Bronchial epithelial cell (primary cell): ENCODE data around the gene TMTC1. TPM values are rescaled to one million over a fixed set of nuclear protein-coding genes. Genes with fewer than 3 reads are reported as not detected.
"Not testable (repeated sequence)": the region's sequence is repeated elsewhere in the genome, so short reads cannot be mapped to it uniquely, and the experiment has no call there.

Experiments
- DNase-seq: peaks from one replicate; pipeline ENCODE4 v3.0.0-alpha.2; 2010; ENCODE audit warnings: low read depth
- FAIRE-seq: peaks from 2 replicates; lab custom pipeline; 2011; peaks lifted over from hg19 to GRCh38; lab: Jason Lieb, UNC
- H3K27me3 ChIP-seq: 2 replicates; pipeline ENCODE4 v1.5.1; 2011; ENCODE audit warnings: low read length; ENCODE audit not compliant: control insufficient read depth, insufficient read depth
- H3K36me3 ChIP-seq: 2 replicates; pipeline ENCODE4 v1.5.1; 2011; ENCODE audit warnings: low read length; ENCODE audit not compliant: control insufficient read depth, insufficient read depth
- H3K4me3 ChIP-seq: 2 replicates; pipeline ENCODE4 v1.5.1; 2011; ENCODE audit warnings: mild to moderate bottlenecking, low read depth, low read length, control low read depth
- CTCF ChIP-seq: IDR thresholded peaks from 2 replicates; pipeline ENCODE4 v1.5.1; 2011; ENCODE audit warnings: mild to moderate bottlenecking, moderate library complexity, low read length, control low read depth, inconsistent platforms; ENCODE audit not compliant: insufficient read depth, severe bottlenecking
- total RNA-seq: library from RNA; depleted of rRNA; stranded (reverse); fragments of >200 nt; gene quantifications from 2 replicates; pipeline ENCODE4 v1.2.1, GENCODE V29; 2014

The TMTC1 gene
- total RNA-seq, 1 donor from 2014 or later = 4.5 TPM

GRCh38 chr12:29559198-29559597 lies 224.5 kb downstream of the TMTC1 start:
- no peak for FAIRE-seq
- no peak overlapping the region for H3K4me3 ChIP-seq
- no peak for TF ChIP-seq CTCF
- no peak for DNase-seq
- H3K27me3 ChIP-seq = no peaks in the 10 kb centered on the region
- H3K36me3 ChIP-seq = no peaks in the 10 kb centered on the region

GRCh38 chr12:29556363-29556762 lies 227.4 kb downstream of the TMTC1 start:
- DNase-seq (no peak), FAIRE-seq (no peak)
- H3K36me3 ChIP-seq = no peaks in the 10 kb centered on the region
- no peaks in the 10 kb centered on the region for H3K27me3 ChIP-seq
- TF ChIP-seq CTCF = no peak
- no peak overlapping the region for H3K4me3 ChIP-seq

- FAIRE-seq, H3K27me3 ChIP-seq, H3K4me3 ChIP-seq, DNase-seq, H3K36me3 ChIP-seq: not testable (repeated sequence)
These were observed 228.3 kb downstream of the TMTC1 start for GRCh38 chr12:29555451-29555850.

- TF ChIP-seq CTCF = no peak
- Histone ChIP-seq H3K27me3 (no peaks in the 10 kb centered on the region), H3K4me3 (no peak overlapping the region), H3K36me3 (no peaks in the 10 kb centered on the region)
- no peak for DNase-seq
- no peak for FAIRE-seq
These were observed 230.6 kb downstream of the TMTC1 start for GRCh38 chr12:29552994-29553748.

- Histone ChIP-seq H3K27me3 (no peaks in the 10 kb centered on the region), H3K4me3 (no peak overlapping the region), H3K36me3 (no peaks in the 10 kb centered on the region)
- peak; percentile 75 for TF ChIP-seq CTCF
- FAIRE-seq (no peak), DNase-seq (peak; percentile 44)
These were observed 231.3 kb downstream of the TMTC1 start for GRCh38 chr12:29552324-29552927.

- H3K36me3 ChIP-seq = no peaks in the 10 kb centered on the region
- FAIRE-seq (no peak), DNase-seq (no peak)
- no peaks in the 10 kb centered on the region for H3K27me3 ChIP-seq
- TF ChIP-seq CTCF = no peak
- H3K4me3 ChIP-seq = no peak overlapping the region
These were observed 231.9 kb downstream of the TMTC1 start for GRCh38 chr12:29551812-29552211.
